Stimulated activated CD4-positive, alpha-beta T cell treated with anti-CD3 and anti-CD28 coated beads, Interleukin-12 subunit alpha, Interleukin-12 subunit beta, amount 100 ng/mL, for 48 hours (primary cell): ENCODE measurements around the gene C10orf71.

Source experiments
- DNase-seq, 3 donors: peaks; one replicate each; pipeline ENCODE4 v3.0.0-alpha.2; 2020; ENCODE audit warnings: low read depth in 2 of 3, low spot score in 1 of 3

The C10orf71 gene

GRCh38 chr10:49273626-49274025, 25.3 kb upstream of the C10orf71 start:
- DNase-seq: no peak

GRCh38 chr10:49274886-49275285, 24.1 kb upstream of the C10orf71 start:
- no peak for DNase-seq

GRCh38 chr10:49275896-49276295, 23.1 kb upstream of the C10orf71 start:
- DNase-seq: no peak

- no peak for DNase-seq
Measured at GRCh38 chr10:49276596-49276995, 22.4 kb upstream of the C10orf71 start.

GRCh38 chr10:49277973-49278372, 21.0 kb upstream of the C10orf71 start:
- DNase-seq: no peak

GRCh38 chr10:49278497-49278981, 20.4 kb upstream of the C10orf71 start:
- DNase-seq: no peak

GRCh38 chr10:49279015-49279880, 19.7 kb upstream of the C10orf71 start:
- no peak for DNase-seq

GRCh38 chr10:49280001-49280408, 19.0 kb upstream of the C10orf71 start:
- DNase-seq: no peak

GRCh38 chr10:49281461-49281860, 17.5 kb upstream of the C10orf71 start:
- no peak for DNase-seq

GRCh38 chr10:49282306-49282705, 16.7 kb upstream of the C10orf71 start:
- DNase-seq: no peak

- no peak for DNase-seq
Measured at GRCh38 chr10:49282879-49283341, 16.1 kb upstream of the C10orf71 start.

- no peak for DNase-seq
Measured at GRCh38 chr10:49283491-49283890, 15.5 kb upstream of the C10orf71 start.

- DNase-seq: no peak
Measured at GRCh38 chr10:49284356-49284755, 14.6 kb upstream of the C10orf71 start.

GRCh38 chr10:49285232-49285631, 13.7 kb upstream of the C10orf71 start:
- DNase-seq: no peak

- no peak for DNase-seq
Measured at GRCh38 chr10:49286686-49287085, 12.3 kb upstream of the C10orf71 start.

GRCh38 chr10:49287689-49288340, 11.2 kb upstream of the C10orf71 start:
- no peak for DNase-seq

- DNase-seq: no peak
Measured at GRCh38 chr10:49288341-49289065, 10.5 kb upstream of the C10orf71 start.

GRCh38 chr10:49289480-49289879, 9.5 kb upstream of the C10orf71 start:
- no peak for DNase-seq

- no peak for DNase-seq
Measured at GRCh38 chr10:49290131-49290530, 8.8 kb upstream of the C10orf71 start.

GRCh38 chr10:49290607-49291006, 8.4 kb upstream of the C10orf71 start:
- DNase-seq: no peak

GRCh38 chr10:49292565-49293207, 6.3 kb upstream of the C10orf71 start:
- no peak for DNase-seq
